Stimulated activated CD4-positive, alpha-beta T cell treated with anti-CD3 and anti-CD28 coated beads, Interleukin-12 subunit alpha, Interleukin-12 subunit beta, amount 100 ng/mL, for 4 hours (primary cell): Measurements from ENCODE around the gene CD164.

Source experiments
- DNase-seq: peaks from one replicate; pipeline ENCODE4 v3.0.0-alpha.2; 2020

Gene CD164

GRCh38 chr6:109381747-109382575 is at the start of gene CD164:
Gene CD164, minus strand, starts transcription at chr6:109382467. Its CDS starts 89 bp downstream, at chr6:109382378.
- DNase-seq = peak; percentile 92

DNA sequence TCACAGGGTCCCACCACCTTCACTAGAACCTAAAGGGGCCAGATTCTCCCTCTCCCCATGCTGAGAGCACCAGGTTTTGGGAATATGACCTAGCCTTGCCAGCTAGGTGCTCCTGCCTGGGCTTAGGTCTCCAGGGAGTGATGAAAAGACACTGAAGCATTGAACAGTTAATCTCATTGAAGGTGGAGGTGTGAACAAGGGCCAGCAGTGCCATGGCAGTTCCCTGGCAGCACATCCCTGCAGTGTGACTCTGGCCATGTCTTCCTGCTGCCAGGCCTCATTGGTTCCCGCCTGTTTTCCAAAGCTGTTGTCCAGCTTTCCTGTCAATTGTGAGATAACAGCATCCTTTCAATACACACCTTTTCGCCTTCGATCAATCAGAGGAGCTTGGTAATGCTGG is 47.2 kb upstream of the CD164 start:
- DNase-seq = no peak

- no peak for DNase-seq
These were observed 46.7 kb upstream of the CD164 start for GRCh38 chr6:109428889-109429477.

- DNase-seq = no peak
These were observed 42.7 kb upstream of the CD164 start for GRCh38 chr6:109424946-109425345.

DNA sequence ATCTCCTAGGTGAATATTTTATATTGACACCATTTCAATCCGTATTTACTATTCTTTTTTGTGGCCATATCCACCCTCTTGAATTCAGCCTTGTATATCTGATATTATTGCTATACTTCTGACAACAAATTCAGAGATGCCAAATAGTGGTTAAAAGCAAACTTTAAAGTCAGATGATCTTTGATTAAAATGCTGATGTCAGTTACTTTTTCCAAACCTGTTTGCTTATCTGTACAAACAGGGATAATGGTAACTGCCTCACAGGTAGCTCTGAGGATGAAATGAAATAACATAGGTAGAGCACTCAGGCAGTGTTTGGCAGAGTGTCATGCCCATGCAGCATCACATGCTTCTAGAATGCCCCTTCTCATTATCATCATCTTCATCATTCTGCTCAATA is 38.9 kb upstream of the CD164 start:
- DNase-seq = no peak

- no peak for DNase-seq
These were observed 38.5 kb upstream of the CD164 start for GRCh38 chr6:109420751-109421150.

DNA sequence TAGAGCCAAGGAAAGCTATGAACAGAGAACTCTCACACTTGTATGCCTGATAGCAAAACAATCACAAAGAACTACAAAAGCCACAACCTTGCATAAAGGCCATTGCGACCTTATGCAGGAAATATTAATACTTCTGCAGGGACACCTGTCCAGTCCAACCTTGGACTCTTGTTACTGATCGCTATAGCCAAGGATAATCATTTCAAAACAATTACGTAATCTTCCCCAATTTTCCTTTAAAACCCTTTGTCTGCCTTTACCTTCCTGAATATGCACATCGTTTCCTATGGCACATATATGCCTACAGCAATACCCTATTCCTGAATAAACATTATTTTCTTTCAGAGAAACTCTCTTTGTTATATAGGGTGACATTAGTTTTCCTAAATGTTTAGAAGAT is 35.4 kb upstream of the CD164 start:
- no peak for DNase-seq

DNA sequence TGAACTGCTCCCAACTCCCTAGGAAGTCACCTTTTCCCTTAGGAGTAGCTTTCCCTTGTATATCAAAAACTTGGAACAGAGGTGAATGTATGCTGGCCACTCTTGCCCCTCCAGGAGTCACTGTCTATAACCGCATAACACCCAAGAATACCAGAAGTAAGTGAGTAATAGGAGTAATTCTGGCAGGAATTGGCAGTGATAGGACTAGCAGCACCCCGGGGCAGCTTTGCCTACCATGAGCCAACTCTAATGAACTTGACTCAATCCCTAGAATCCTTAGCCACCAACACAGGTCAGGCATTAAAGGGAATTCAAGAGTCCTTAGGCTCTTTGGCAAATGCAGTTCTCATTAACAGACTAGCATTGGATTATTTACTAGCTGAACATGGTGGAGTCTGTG is 28.8 kb upstream of the CD164 start:
- DNase-seq = no peak

DNA sequence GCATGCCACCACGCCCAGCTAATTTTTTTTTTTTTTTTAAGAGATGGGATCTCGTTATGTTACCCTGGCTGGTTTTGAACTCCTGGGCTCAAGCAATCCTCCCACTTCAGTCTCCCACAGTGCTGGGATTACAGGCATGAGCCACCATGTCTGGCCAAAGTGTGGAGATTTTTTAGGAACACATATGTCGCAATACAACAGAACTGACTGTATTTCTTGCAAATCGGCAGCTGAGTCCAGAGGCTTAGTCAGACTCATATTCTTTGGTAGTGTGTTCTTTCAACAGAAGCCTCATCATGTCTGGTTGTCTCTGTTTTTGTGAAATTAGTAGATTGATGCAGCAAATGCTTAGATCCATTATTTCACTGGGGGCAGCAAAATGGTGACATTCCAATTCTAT is 23.9 kb upstream of the CD164 start:
- no peak for DNase-seq

DNA sequence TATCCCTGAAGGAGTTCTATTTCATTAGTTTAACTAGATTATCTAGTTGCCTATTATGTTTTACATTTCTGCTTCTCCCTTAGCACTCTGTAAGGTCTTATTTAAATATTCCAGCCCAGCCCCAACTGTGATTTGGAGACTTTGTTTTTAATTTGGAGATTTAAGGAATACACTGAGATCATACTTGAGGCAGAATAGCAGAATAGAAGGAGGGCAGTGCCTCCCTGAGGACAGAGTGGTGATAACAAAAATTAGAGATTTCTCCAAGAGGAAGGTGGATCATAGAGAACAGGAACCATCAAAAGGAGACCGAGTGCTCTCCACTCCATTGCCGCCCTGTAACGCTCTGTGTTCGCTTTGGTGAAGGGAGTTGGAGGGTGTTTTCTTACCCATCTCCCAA is 14.8 kb upstream of the CD164 start:
- no peak for DNase-seq

DNA sequence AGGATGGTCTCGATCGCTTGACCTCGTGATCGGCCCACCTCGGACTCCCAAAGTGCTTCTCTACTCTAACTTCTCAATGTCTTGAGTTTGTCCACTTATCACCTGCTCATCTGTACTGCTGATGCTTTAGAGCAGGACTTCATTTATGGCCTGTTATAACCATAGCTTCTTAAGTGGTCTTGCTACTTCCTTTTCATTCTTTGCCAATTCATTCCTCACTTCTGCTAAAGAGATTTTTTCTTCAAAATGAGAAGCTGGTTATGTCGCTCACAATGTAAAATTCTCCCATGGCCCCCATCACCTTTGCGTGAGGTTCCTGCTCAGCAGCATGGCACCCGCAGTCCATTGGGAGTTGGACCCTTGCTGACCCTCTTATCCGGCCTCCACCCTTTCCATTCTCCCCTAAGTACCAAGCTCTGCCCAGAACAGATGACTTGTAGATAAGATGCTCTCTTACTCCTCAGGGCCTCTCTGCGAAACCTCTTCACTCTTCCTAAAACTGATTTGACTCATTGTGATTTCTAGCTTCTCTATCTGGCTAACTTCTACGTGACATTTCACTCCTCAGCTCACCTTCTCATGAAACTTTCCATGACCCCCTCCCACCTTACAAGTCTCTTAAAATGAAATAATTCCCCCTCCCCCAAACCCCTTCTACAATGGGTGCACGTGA is 13.9 kb upstream of the CD164 start:
- no peak for DNase-seq

- DNase-seq = no peak
These were observed 11.6 kb upstream of the CD164 start for GRCh38 chr6:109393886-109394281.

DNA sequence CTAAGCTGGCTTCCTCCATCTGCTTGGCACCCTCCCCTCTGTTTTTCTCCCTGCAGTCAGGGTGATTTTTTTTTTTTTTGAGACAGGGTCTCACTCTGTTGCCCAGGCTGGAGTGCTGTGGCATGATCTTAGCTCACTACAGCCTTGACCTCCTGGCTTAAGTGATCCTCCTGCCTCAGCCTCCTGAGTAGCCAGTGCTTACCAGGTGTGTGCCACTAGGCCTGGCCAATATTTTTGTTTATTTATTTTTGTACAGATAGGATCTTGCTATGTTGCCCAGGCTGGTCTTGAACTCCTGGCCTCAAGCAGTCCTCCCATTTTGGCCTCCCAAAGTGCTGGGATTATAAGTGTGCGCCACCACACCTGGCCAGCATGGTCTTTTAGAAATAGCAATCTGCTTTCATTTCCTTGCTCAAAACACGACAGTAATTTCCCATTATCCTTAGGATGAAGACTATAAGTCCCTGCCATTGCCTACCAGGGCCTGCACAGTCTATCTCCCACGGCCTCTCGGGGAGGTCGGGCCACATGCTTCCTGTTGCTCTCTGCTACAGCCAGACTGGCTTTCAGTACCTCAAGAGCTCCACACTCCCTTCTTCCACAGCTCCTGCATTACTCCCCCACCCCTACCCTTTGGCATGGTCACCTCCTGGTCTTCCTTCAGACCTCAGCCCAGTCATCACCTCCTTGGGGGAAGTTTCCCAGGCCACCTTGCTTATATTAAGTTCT is 11.1 kb upstream of the CD164 start:
- DNase-seq = no peak

- no peak for DNase-seq
These were observed 7.5 kb upstream of the CD164 start for GRCh38 chr6:109389650-109390274.

DNA sequence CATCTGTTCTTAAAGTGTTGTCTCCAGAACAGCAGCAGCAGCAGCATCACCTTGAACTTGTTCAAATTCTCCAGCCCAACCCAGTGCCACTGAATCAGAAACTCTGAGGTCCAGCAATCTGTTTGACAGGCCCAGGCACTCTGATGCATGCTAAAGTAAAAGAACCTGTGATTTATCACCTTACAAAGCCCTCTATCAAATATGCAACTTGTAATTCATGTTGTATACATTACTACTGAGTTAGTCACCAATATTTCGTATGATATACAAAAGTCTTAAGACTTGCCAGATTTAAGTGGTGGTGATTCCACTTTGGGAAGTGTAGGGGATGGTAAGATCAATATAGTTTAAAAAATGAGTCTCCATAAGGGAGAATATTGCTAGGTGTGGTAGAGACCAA is 6.0 kb upstream of the CD164 start:
- no peak for DNase-seq

DNA sequence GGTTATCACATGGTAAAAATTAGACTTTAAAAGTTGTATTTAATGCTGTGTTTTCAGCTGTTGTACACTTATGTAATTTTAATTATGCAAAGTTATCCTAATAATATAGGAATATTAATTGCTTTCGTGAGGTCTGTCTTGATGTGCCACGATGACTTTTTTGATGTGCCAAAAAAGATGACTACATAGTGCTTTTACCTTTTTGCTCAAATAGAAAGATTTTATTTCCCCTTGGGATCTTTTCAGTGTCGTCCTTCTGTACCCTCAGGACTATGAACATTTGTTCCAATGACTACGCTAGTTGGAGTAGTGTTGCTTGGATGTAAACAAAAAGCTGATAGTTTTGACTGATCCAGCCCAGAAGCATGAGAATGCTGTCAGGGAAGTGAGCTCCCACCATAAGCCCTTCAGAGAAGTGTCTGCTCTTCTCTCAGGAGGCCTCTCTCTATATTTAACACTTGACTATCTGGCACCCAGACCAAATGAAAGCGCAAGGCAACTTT is 1.2 kb upstream of the CD164 start:
- DNase-seq = no peak

DNA sequence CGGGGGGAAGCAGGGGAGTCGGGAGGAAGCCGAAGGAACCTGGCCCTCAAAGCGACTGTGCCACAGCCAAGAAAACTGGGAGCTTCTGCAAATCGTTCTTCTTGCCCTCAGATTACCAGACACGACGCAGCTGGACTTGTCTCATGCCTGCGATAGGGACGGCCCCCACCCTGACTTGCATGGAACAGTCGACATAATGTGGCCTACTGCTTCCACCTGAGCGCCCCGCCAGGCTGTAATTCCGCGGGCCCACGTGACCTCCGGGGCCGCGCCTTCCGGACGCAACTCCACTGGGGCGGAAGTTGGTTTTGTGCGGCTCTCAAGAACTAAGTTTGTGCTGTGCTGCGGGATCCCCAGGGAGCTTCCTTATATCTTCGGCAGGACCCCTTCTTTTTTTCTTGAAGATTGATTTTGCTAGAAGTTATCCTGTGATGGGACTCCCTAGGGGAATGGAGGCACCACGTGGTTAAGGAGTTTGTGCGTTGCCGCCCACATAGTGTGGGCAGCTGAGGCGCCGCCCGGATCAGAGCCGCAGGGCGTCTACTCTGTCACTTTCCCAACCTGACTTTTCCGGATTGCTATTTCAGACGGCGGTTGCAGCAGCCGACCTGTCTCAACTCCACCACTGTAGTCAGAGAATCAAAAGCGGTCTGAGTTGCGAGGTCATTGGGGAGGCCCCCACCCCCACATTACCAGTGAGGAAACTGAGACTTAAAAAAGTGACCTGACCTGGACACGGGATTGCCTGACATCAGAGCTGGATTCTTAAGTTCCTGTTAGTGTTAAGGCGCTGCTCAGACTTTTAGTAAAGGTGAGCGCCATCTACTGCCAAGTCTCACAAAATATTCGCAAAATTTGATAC is 540 bp upstream of the CD164 start:
- peak; percentile 85 for DNase-seq

DNA sequence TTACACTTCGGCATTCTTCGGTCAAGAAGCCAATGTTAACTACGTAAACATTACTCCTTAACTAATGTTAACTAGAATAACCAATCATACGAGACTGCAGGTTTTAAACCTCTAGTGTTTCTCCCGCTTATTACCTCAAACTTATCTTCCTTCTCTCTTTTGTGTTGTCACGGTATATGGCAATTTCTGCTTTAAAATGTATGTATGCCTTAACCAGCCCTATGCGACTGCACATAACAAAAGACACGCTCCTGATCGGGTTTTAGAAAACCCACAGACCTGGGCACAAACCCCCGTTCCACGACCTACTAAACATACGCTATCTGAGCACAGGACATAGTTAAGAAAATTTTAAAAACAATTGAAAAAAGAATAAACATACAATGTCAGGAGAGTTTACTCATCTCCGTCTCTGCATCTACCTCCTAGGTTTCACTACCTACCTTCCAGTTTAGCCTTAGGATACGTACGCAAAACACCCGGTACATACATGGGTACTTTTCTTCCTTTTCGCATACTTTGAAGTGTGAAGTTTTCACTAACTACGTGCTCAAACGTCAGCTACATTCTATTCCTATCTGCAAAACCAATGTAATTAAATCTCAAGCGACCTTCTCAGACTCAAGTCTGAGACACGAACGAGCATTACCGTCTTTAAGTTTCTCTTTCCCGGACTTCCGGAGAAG is 1.1 kb downstream of the CD164 start:
- no peak for DNase-seq

DNA sequence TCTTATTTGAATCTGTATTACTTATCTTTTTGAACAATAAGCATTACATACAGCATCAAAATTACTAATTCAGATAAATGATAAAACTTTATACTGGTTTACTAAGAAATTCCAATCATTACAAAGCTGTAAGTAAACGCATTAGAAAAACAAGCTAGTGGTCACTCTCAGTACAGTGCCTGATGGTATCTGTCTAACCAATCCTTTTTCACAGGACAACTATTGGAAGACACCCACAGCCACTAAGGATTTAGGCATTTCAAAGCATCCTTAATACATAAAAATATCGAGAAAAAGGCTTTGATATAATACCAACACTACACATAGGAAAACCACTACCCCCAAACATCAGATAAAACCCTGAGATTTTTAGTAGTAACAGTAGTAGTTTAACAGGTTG is 2.6 kb downstream of the CD164 start:
- DNase-seq = no peak

DNA sequence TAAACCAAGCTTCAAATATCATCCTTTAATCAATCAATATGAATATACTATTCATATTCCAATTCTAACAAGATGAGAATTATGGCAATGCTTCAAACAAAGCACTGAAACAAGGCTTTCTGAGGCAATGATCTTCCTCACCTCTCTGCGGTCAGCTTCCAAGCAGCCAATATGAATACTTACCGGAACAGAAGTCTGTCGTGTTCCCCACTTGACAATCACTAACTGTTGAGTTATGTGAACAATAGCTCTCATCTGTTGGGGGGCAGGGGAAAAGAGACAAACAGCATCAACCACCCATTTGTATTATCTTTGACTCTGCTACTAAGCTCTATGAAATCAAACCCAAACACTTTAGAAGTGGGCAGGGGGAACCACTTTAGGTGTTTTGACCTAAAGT is 4.5 kb downstream of the CD164 start:
- no peak for DNase-seq

- DNase-seq = no peak
These were observed 7.9 kb downstream of the CD164 start for GRCh38 chr6:109374326-109374892.
